ENCODE data around the gene MAN1A2. TPM values are rescaled to one million over a fixed set of nuclear protein-coding genes. Genes with fewer than 3 reads are reported as not detected.

MAN1A2 gene
- total RNA-seq, 5 donors from 2014 or later (not counting 1 experiment from before 2014, with no cell fraction given) = 43.3 to 64.4 (median 51.4) TPM

GRCh38 chr1:117566556-117566955 is 199.3 kb downstream of the MAN1A2 start:
- H3K4me3 Mint-ChIP-seq = no peak overlapping the region
- H3K9me3 Mint-ChIP-seq = no peaks in the 10 kb centered on the region
- ATAC-seq (replicated peaks in 1 of 4) (no peak), DNase-seq (no peak)
- peaks cover 3 to 12% (median 6%) of the 10 kb centered on the region in 3 donors for H3K4me1 Mint-ChIP-seq
- ChIA-PET POLR2A (no interaction called here), CTCF (no interaction called here)
- H3K36me3 Mint-ChIP-seq = no peaks in the 10 kb centered on the region
- Histone ChIP-seq H3K27me3 (replicated peaks in 1 of 2; ENCODE audit: control insufficient read depth in 2 of 2, extremely low read depth in 1 of 2, insufficient read depth in 2 of 2, low read length in 1 of 2) (peaks cover 0 to 17% of the 10 kb centered on the region in 2 experiments), H3K9me3 (no peaks in the 10 kb centered on the region), H3K27ac (ENCODE audit: low read length) (no peak overlapping the region), H3K4me1 (ENCODE audit: control insufficient read depth in 1 of 2, extremely low read depth in 1 of 2, insufficient read depth in 2 of 2, low read length in 2 of 2) (no peaks in the 10 kb centered on the region), H3K4me3 (ENCODE audit: control insufficient read depth in 1 of 2, extremely low read depth in 1 of 2, low read length in 1 of 2) (no peak overlapping the region), H3K36me3 (ENCODE audit: control insufficient read depth in 2 of 2, extremely low read depth in 1 of 2, insufficient read depth in 1 of 2, low read length in 1 of 2) (no peaks in the 10 kb centered on the region)
- no CpG with 5 or more reads among the region's 3 CpGs for WGBS (ENCODE audit: insufficient coverage)
- H3K27me3 Mint-ChIP-seq = no peaks in the 10 kb centered on the region
- no peak overlapping the region for H3K27ac Mint-ChIP-seq

GRCh38 chr1:117567435-117567834 is 200.2 kb downstream of the MAN1A2 start:
- Mint-ChIP-seq H3K4me1 (peaks cover 11 to 20% (median 14%) of the 10 kb centered on the region in 3 donors), H3K27ac (no peak overlapping the region), H3K9me3 (no peaks in the 10 kb centered on the region), H3K4me3 (no peak overlapping the region), H3K27me3 (no peaks in the 10 kb centered on the region), H3K36me3 (no peaks in the 10 kb centered on the region)
- H3K4me1 ChIP-seq (ENCODE audit: control insufficient read depth in 1 of 2, extremely low read depth in 1 of 2, insufficient read depth in 2 of 2, low read length in 2 of 2) = peaks cover 0 to 3% of the 10 kb centered on the region in 2 experiments
- DNase-seq (no peak), ATAC-seq (replicated peaks in 1 of 4) (no peak)
- H3K36me3 ChIP-seq (ENCODE audit: control insufficient read depth in 2 of 2, extremely low read depth in 1 of 2, insufficient read depth in 1 of 2, low read length in 1 of 2) = no peaks in the 10 kb centered on the region
- no peak overlapping the region for H3K4me3 ChIP-seq (ENCODE audit: control insufficient read depth in 1 of 2, extremely low read depth in 1 of 2, low read length in 1 of 2)
- ChIA-PET CTCF (no interaction called here), POLR2A (no interaction called here)
- no peaks in the 10 kb centered on the region for H3K9me3 ChIP-seq
- H3K27ac ChIP-seq (ENCODE audit: low read length) = no peak overlapping the region
- 94% methylated on average over 7 of the region's 10 CpGs for WGBS (ENCODE audit: insufficient coverage)
- peaks cover 0 to 17% of the 10 kb centered on the region in 2 experiments for H3K27me3 ChIP-seq (replicated peaks in 1 of 2; ENCODE audit: control insufficient read depth in 2 of 2, extremely low read depth in 1 of 2, insufficient read depth in 2 of 2, low read length in 1 of 2)

GRCh38 chr1:117567976-117568375 is 200.7 kb downstream of the MAN1A2 start:
- no peaks in the 10 kb centered on the region for H3K36me3 ChIP-seq (ENCODE audit: control insufficient read depth in 2 of 2, extremely low read depth in 1 of 2, insufficient read depth in 1 of 2, low read length in 1 of 2)
- H3K4me3 Mint-ChIP-seq = no peak overlapping the region
- no peak overlapping the region for H3K27ac Mint-ChIP-seq
- no peaks in the 10 kb centered on the region for H3K9me3 ChIP-seq
- H3K4me1 Mint-ChIP-seq = peaks cover 16 to 25% (median 19%) of the 10 kb centered on the region in 3 donors
- no peaks in the 10 kb centered on the region for H3K9me3 Mint-ChIP-seq
- DNase-seq (no peak), ATAC-seq (replicated peaks in 1 of 4) (no peak)
- WGBS (ENCODE audit: insufficient coverage) = 79% methylated on average over 2 of the region's 3 CpGs
- H3K4me1 ChIP-seq (ENCODE audit: control insufficient read depth in 1 of 2, extremely low read depth in 1 of 2, insufficient read depth in 2 of 2, low read length in 2 of 2) = peaks cover 0 to 8% of the 10 kb centered on the region in 2 experiments
- peaks cover 0 to 16% of the 10 kb centered on the region in 2 experiments for H3K27me3 ChIP-seq (replicated peaks in 1 of 2; ENCODE audit: control insufficient read depth in 2 of 2, extremely low read depth in 1 of 2, insufficient read depth in 2 of 2, low read length in 1 of 2)
- no peak overlapping the region for H3K27ac ChIP-seq (ENCODE audit: low read length)
- no peaks in the 10 kb centered on the region for H3K27me3 Mint-ChIP-seq
- no peaks in the 10 kb centered on the region for H3K36me3 Mint-ChIP-seq
- H3K4me3 ChIP-seq (ENCODE audit: control insufficient read depth in 1 of 2, extremely low read depth in 1 of 2, low read length in 1 of 2) = no peak overlapping the region
- ChIA-PET CTCF (no interaction called here), POLR2A (no interaction called here)

GRCh38 chr1:117568999-117569398 is 201.8 kb downstream of the MAN1A2 start:
- H3K27ac ChIP-seq (ENCODE audit: low read length) = no peak overlapping the region
- H3K36me3 ChIP-seq (ENCODE audit: control insufficient read depth in 2 of 2, extremely low read depth in 1 of 2, insufficient read depth in 1 of 2, low read length in 1 of 2) = no peaks in the 10 kb centered on the region
- H3K4me1 Mint-ChIP-seq = peaks cover 21 to 33% (median 22%) of the 10 kb centered on the region in 3 donors
- DNase-seq (no peak), ATAC-seq (replicated peaks in 1 of 4) (no peak)
- no CpG with 5 or more reads among the region's 6 CpGs for WGBS (ENCODE audit: insufficient coverage)
- H3K9me3 Mint-ChIP-seq = no peaks in the 10 kb centered on the region
- no peaks in the 10 kb centered on the region for H3K9me3 ChIP-seq
- ChIA-PET POLR2A (no interaction called here), CTCF (no interaction called here)
- H3K4me1 ChIP-seq (ENCODE audit: control insufficient read depth in 1 of 2, extremely low read depth in 1 of 2, insufficient read depth in 2 of 2, low read length in 2 of 2) = peaks cover 0 to 16% of the 10 kb centered on the region in 2 experiments
- no peak overlapping the region for H3K4me3 ChIP-seq (ENCODE audit: control insufficient read depth in 1 of 2, extremely low read depth in 1 of 2, low read length in 1 of 2)
- H3K27me3 Mint-ChIP-seq = no peaks in the 10 kb centered on the region
- peaks cover 0 to 11% of the 10 kb centered on the region in 2 experiments for H3K27me3 ChIP-seq (replicated peaks in 1 of 2; ENCODE audit: control insufficient read depth in 2 of 2, extremely low read depth in 1 of 2, insufficient read depth in 2 of 2, low read length in 1 of 2)
- no peak overlapping the region for H3K4me3 Mint-ChIP-seq
- H3K27ac Mint-ChIP-seq = no peak overlapping the region
- H3K36me3 Mint-ChIP-seq = no peaks in the 10 kb centered on the region

- CTCF ChIA-PET = no interaction called here
- H3K36me3 Mint-ChIP-seq = no peaks in the 10 kb centered on the region
- no peak overlapping the region for H3K4me3 Mint-ChIP-seq
- no peaks in the 10 kb centered on the region for H3K9me3 ChIP-seq
- no peaks in the 10 kb centered on the region for H3K9me3 Mint-ChIP-seq
- peak overlapping the region in 1 of 2 donors; percentile 5 for H3K27ac Mint-ChIP-seq
- no peaks in the 10 kb centered on the region for H3K36me3 ChIP-seq (ENCODE audit: control insufficient read depth in 2 of 2, extremely low read depth in 1 of 2, insufficient read depth in 1 of 2, low read length in 1 of 2)
- ATAC-seq (replicated peaks in 1 of 4) (no peak), DNase-seq (no peak)
- peaks cover 0 to 11% of the 10 kb centered on the region in 2 experiments for H3K27me3 ChIP-seq (replicated peaks in 1 of 2; ENCODE audit: control insufficient read depth in 2 of 2, extremely low read depth in 1 of 2, insufficient read depth in 2 of 2, low read length in 1 of 2)
- WGBS (ENCODE audit: insufficient coverage) = no CpG with 5 or more reads among the region's 3 CpGs
- H3K4me1 ChIP-seq (ENCODE audit: control insufficient read depth in 1 of 2, extremely low read depth in 1 of 2, insufficient read depth in 2 of 2, low read length in 2 of 2) = peaks cover 0 to 16% of the 10 kb centered on the region in 2 experiments
- POLR2A ChIA-PET = no interaction called here
- H3K27me3 Mint-ChIP-seq = no peaks in the 10 kb centered on the region
- H3K27ac ChIP-seq (ENCODE audit: low read length) = no peak overlapping the region
- peaks cover 21 to 36% (median 25%) of the 10 kb centered on the region in 3 donors for H3K4me1 Mint-ChIP-seq
- H3K4me3 ChIP-seq (ENCODE audit: control insufficient read depth in 1 of 2, extremely low read depth in 1 of 2, low read length in 1 of 2) = no peak overlapping the region
Observed at GRCh38 chr1:117569856-117570255, 202.6 kb downstream of the MAN1A2 start.

- H3K27ac Mint-ChIP-seq = no peak overlapping the region
- 91% methylated on average over 4 of the region's 8 CpGs for WGBS (ENCODE audit: insufficient coverage)
- DNase-seq = no peak
- ChIA-PET CTCF (interaction anchor here in 1 of 2 donors (0.6 kb wide), 1 partner anchor 58 kb away, joined by 8 read pairs; no protein-coding TSS in a partner anchor), POLR2A (no interaction called here)
- peaks cover 0 to 16% of the 10 kb centered on the region in 2 experiments for H3K4me1 ChIP-seq (ENCODE audit: control insufficient read depth in 1 of 2, extremely low read depth in 1 of 2, insufficient read depth in 2 of 2, low read length in 2 of 2)
- no peaks in the 10 kb centered on the region for H3K36me3 Mint-ChIP-seq
- ATAC-seq (replicated peaks in 1 of 4) = no peak
- H3K27me3 ChIP-seq (replicated peaks in 1 of 2; ENCODE audit: control insufficient read depth in 2 of 2, extremely low read depth in 1 of 2, insufficient read depth in 2 of 2, low read length in 1 of 2) = peaks cover 0 to 6% of the 10 kb centered on the region in 2 experiments
- H3K9me3 Mint-ChIP-seq = no peaks in the 10 kb centered on the region
- H3K9me3 ChIP-seq = no peaks in the 10 kb centered on the region
- no peaks in the 10 kb centered on the region for H3K27me3 Mint-ChIP-seq
- peaks cover 21 to 36% (median 25%) of the 10 kb centered on the region in 3 donors for H3K4me1 Mint-ChIP-seq
- H3K36me3 ChIP-seq (ENCODE audit: control insufficient read depth in 2 of 2, extremely low read depth in 1 of 2, insufficient read depth in 1 of 2, low read length in 1 of 2) = no peaks in the 10 kb centered on the region
- no peak overlapping the region for H3K27ac ChIP-seq (ENCODE audit: low read length)
- H3K4me3 ChIP-seq (ENCODE audit: control insufficient read depth in 1 of 2, extremely low read depth in 1 of 2, low read length in 1 of 2) = no peak overlapping the region
- H3K4me3 Mint-ChIP-seq = no peak overlapping the region
Observed at GRCh38 chr1:117570988-117571409, 203.8 kb downstream of the MAN1A2 start.
